Measurements from ENCODE around the gene MYO18A. TPM values are rescaled to one million over a fixed set of nuclear protein-coding genes. Genes with fewer than 3 reads are reported as not detected.

The MYO18A gene
- total RNA-seq, 2 experiments from 2014 or later, result 27.5 to 29.6 TPM

DNA sequence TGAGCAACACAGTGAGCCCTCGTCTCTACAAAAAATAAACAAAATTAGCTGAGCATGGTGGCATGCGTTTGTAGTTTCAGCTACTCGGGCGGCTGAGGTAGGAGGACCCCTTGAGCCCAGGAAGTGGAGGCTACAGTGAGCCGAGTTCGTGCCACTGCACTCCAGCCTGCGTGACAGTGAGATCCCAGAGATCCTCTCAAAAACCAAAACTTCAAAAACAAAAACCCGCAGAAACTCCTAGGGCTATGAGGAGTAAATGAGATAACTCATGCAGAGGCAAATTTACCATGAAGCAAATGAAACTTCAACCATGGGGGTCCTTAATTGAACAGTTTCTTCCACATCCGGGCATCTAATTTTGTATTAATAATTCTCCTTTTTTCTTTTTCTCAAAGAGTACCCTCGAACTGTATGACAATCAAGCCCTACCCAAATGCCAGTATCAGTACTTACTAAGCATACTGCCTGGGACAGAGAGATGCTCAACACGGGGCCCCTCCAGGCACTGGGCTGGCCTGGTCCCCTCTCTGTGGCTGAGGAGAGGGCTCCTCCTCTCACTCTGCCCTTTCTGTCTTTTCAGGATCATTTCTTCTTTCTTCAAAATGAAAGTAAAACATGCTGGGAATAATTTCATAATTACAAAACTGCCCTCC is 138.0 kb downstream of the MYO18A start:
- CTCF ChIA-PET, result no interaction called here
- POLR2A ChIA-PET, result no interaction called here

DNA sequence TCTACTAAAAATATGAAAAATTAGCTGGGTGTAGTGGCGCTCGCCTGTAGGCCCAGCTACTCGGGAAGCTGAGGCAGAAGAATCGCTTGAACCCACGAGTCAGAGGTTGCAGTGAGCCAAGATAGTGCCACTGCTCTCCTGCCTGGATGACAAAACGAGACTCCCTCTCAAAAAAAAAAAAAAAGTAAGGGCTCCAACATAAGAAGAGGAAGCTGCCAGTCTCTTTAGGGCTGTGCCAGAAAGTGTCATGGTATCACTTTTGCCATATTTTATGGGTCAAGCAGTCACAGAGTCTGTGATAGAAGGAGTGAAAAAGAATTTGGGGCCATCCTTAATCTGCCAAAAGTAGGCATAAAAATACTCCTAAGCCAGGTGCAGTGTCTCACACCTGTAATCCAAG is 138.6 kb downstream of the MYO18A start:
- POLR2A ChIA-PET, result no interaction called here
- CTCF ChIA-PET, result no interaction called here

DNA sequence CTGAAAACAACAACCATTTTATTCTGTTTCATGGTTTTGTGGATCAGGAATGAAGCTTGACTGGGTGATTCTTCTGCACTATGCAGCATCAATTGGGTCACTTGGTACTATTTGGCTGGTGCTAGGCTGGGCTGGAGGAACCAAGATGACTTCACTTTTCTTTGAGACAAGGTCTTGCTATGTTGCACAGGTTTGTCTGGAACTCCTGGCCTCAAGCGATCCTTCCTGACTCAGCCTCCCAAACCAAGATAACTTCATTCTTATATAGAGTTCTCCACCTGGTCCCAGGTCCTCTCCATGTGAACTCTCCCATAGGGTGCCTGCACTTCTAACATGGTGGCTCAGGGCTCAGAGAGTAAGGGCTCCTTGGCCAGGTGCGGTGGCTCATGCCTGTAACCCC is 139.1 kb downstream of the MYO18A start:
- ChIA-PET POLR2A (no interaction called here), CTCF (no interaction called here)

DNA sequence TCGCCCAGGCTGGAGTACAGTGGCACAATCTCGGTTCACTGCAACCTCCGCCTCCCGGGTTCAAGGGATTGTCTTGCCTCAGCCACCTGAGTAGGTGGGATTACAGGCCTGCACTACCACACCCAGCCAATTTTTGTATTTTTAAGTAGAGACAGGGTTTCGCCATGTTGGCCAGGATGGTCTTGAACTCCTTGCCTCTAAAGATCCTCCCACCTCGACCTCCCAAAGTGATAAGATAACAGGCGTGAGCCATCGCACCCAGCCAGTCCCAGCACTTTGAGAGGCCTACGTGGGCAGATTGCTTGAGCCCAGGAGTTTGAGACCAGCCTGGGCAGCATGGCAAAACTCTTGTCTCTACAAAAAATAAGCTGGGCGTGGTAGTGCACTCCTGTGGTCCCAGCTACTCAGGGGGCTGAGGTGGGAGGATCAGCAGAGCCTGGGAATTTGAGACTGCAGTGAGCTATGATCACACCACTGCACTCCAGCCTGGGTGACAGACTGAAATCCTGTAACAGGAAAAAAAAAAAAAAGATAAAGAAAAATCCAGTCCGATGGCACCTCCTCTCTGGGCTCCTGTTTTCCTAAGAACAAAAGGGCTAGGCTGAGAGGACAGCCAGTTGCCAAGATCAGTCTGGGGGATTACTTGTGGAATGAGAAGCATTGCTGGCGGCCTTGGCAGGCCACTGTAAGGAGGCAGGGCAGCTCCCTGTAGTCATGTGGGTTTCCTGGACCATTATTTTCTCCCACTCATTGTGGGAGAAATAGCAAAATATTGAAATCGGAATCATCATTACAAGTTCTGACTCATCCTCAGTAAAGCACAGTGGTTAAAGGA is 140.2 kb downstream of the MYO18A start:
- ChIA-PET POLR2A (no interaction called here), CTCF (interaction anchor here (0.7 kb wide), 1 partner anchor 88 kb away, joined by 3 read pairs; no protein-coding TSS in a partner anchor)

DNA sequence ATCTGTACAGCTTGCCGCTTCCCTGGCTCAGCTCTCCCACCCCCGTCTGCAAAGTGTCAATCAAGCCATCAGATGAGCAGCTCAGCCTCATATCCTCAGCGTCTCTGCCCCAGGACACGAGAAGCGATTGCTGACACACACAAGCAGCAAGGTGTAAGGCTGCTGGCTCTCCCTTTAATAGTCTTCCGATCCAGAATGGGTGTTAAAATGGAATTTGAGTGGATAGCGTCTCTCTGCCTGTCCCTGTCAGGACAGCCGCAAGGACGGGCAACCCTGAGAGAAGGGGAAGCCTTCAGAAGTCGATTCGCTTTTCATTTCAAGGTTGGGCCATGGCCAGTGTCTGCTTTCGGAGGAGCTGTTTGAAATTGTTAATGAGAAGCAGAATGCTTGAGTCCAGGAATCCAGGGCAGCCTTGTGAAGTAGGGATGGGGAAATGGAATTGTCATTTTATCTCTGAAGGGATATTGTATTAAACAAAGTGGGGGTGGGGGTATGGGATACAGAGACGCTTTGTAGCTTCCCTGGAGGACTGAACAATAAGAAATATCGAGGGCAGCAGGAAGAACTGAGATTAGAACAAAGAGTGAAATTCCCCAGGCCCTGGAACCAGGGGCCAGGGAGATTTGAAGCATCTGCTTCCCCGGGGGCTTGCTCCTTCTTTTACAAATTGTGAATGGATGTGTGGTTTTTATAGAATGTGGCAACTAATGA is 142.0 kb downstream of the MYO18A start:
- POLR2A ChIA-PET, result no interaction called here
- CTCF ChIA-PET, result no interaction called here

DNA sequence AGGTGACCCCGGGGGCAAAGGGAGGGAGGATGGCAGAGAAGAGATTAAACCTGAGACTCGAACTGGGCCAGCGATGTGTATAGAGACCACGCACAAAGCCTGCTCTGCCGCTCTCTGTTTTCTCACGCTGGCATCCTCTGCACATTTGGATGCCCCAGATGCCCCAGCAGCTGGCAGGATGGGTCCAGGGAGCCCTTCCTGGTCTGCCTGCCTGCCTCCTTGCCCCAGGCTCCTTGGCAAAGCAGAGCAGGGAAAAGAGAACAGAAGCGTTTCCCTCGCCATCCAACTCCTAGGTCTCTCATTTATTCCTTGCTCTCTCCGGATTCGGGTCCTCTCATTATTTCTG is 142.5 kb downstream of the MYO18A start:
- ChIA-PET POLR2A (no interaction called here), CTCF (no interaction called here)

DNA sequence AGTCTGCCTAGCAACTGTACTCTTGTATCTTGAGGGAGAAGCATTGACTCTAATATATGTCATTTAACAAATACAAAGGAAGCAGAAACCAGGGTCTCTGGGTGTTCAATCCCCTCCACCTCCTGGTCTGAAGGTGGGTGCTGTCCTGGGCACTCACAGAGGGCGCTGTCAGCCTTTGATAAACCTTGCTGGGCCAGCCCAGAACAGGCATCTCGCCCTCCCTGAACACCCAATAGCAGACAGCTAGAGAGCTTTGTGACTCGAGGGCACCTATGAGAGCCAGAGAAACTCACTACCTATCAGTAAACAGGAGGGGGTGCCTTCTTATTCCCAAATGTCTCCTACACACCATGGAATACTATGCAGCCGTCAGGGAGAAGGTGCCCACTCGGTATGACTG is 143.6 kb downstream of the MYO18A start:
- ChIA-PET CTCF (no interaction called here), POLR2A (no interaction called here)

DNA sequence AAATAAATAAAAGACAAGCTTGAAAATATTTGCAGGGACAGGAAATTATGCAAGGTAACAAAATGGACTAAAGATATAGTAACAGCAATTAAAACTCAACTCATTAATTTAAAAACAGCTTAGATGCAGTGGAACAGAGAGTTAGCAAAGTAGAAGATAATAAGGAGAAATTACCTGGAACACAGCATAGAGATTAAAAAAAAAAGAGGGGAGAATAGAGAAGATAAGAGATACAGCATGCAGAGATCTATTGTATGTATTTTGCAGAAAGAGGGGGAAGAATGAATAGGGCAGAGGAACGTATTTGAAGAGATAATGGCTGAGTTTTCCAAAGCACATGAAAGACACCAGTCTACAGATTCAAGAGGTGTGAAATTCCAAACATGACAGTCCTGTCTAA is 145.7 kb downstream of the MYO18A start:
- POLR2A ChIA-PET, result no interaction called here
- CTCF ChIA-PET, result interaction anchor here (1.0 kb wide), 1 partner anchor 20 kb away, joined by 3 read pairs; no protein-coding TSS in a partner anchor

DNA sequence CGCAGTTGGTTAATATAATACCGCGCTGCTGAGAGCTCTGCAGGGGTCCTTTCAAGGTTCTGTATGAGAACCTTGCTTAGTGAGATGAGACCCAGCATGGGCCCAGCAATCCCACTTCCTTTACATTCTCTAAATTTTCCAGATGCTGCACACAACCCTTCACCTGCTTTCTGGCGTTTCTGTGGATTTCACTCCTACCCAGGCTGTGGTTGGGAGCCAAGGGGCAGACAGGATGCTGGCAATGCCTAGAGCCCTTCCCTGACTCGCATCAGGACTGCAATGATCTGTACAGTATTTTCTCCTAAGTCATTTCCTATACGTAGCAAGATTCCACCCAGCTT is 147.4 kb downstream of the MYO18A start:
- ChIA-PET CTCF (interaction anchor here (1.6 kb wide), 1 partner anchor 67 kb away, joined by 4 read pairs; no protein-coding TSS in a partner anchor), POLR2A (no interaction called here)

DNA sequence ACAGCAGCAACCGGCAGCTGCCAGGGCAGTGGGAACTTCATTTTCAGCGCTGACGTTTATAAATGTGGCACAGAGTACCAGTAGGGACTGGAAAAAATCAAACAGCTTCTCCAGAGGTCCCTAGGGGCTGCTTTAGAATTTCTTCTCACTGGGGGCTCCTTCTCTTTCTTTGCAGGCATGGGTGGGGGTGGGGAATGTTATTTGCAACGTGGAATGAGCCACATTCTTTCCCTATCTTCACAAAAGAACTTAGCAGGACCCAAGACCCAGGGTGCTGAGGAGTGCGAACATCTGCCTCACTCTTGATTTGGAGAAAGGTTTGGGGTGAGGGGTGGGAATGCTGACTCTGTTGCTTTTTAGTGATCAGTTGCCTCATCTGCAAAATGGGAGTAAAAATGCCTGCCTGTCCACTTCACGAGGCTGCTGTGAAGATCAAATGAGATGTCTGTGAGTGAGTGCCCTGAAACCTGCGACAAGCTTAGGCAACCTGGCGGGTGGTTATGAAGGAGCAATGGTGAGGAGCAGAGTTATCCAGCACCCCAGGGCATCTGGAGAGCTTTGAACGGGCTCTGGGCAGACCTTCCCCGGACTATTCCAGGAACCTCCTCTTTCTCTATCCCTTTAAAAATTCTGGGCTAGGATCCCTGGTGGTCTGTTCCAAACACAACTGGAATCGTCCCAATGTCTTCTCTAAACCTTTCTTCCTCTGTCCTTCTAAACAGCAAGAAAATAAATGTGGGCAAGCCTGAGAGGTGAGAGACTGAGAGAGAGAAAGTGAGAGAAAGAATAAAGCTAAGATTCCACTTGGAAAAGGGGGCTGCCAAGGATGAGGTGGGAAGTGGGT is 148.0 kb downstream of the MYO18A start:
- ChIA-PET CTCF (interaction anchor here (1.6 kb wide), 1 partner anchor 67 kb away, joined by 4 read pairs; no protein-coding TSS in a partner anchor), POLR2A (no interaction called here)

DNA sequence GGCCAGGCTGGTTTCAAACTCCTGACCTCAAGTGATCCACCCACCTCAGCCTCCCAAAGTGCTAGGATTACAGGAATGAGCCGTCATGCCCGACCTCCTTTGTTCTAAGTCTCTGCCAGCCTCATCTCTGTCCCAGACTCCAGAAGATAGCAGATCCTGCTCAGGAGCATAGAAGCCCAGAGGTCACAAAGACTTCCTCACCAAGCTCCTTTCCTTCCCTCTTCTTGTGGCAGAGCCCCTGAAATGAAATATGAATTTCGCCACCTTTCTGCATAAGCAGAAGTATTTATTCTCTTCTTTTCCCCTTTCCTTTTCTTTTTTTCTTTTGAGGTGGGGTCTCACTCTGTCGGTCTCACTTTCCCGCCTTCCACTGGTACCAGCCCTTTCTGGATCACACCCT is 148.7 kb downstream of the MYO18A start:
- POLR2A ChIA-PET, result no interaction called here

DNA sequence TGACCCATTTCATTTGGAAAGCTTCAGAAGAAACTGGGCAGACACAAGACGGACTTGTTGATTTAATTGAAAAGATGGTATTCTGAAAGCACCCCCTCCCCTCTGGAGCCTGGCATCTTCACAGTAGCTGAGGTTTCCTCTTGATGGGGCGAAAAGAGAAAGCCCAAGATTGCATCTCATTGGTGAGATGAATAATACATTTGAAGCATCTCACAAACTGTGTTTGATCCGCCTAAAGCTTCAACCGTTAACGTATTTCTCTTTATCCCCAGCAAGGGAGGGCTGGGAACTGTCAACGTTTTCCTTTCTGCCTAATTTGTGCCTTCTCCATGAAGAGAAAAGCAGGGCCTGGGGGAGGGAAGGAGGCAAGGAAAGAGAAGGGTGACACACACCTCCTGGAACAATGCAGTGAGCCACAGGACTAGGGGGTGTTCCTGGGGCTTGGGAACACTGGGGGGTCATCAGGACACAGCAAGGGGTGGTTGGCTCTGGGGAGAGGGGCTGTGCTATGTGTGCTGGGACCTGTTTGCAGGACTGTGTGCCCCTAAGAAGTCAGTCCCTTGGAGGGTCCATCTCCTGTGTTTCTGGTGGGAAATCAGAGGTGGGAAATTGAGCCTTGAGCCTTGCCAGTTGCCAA is 155.8 kb downstream of the MYO18A start:
- ChIA-PET POLR2A (no interaction called here), CTCF (no interaction called here)

More for the DNA sequence above, 148.7 kb downstream of the MYO18A start:
- CTCF ChIA-PET, result no interaction called here

DNA sequence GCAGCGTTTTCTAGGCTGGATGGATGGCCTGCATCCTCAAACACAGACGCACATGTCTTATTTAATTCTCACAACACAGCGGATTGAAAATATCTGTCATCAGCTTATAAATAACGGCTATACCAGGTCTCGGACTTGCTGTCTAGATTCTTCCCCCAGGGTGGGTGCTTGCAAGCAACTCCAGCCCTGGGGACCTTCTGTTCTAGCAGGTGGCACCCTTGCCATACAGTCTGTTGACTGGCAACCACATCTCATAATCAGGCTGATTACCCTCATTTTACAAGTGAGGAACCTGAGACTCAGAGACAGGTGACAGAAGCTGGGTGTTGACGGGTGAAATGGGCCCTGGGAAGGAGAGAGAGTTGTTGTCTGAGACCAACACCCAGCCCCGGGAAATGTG is 158.1 kb downstream of the MYO18A start:
- POLR2A ChIA-PET, result no interaction called here
- CTCF ChIA-PET, result interaction anchor here (1.0 kb wide), 1 partner anchor 90 kb away, joined by 4 read pairs; no protein-coding TSS in a partner anchor

DNA sequence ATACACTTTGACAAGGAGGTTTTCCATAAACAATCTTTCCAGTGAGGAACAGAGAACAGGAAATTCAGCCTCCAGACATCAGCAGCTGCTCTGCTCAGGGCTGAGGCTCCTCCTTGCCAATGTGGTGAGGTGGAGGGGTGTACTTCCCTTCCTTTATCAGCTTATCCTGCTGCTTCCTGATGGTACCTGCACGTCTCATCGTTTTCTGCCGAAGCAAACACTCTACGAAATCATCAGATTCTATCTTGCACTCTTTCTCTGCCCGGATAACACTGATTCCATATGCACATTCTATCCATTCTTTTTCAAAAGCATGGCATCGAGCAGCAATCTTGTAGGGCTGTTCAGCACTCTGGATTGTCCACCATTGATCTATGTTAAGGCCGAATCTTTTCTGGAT is 159.0 kb downstream of the MYO18A start:
- CTCF ChIA-PET, result no interaction called here
- POLR2A ChIA-PET, result no interaction called here

Other genes starting within 250 kb of the MYO18A start
- 10 to 100 TPM; 47.4 to 48.5 TPM for gene PHF12, start 228.9 kb downstream of the MYO18A start, total RNA-seq
- gene SEZ6, start 174.4 kb downstream of the MYO18A start, total RNA-seq, result not detected
- 1 to 10 TPM; 1.6 to 1.8 TPM for gene PIPOX, start 137.3 kb downstream of the MYO18A start, total RNA-seq
- not detected for gene CRYBA1, start 66.5 kb upstream of the MYO18A start, total RNA-seq
- 10 to 100 TPM; 64.9 to 66.9 TPM for gene NUFIP2, start 113.8 kb upstream of the MYO18A start, total RNA-seq
- 10 to 100 TPM; 34.8 to 37.0 TPM for gene TAOK1, start 210.0 kb upstream of the MYO18A start, total RNA-seq

Data from activated CD8-positive, alpha-beta memory T cell treated with anti-CD3 and anti-CD28 coated beads for 36 hours (primary cell).